CD4-positive, alpha-beta T cell treated with Interleukin-17A for 1 hour (primary cell): ENCODE data around the gene SMPDL3A.

ENCODE experiments used
- DNase-seq: peaks from one replicate; pipeline ENCODE4 v3.0.0-alpha.2; 2020

SMPDL3A gene

GRCh38 chr6:122778302-122778701 is 10.8 kb upstream of the SMPDL3A start:
- no peak for DNase-seq

GRCh38 chr6:122778985-122779661 is 9.9 kb upstream of the SMPDL3A start:
- no peak for DNase-seq

DNA sequence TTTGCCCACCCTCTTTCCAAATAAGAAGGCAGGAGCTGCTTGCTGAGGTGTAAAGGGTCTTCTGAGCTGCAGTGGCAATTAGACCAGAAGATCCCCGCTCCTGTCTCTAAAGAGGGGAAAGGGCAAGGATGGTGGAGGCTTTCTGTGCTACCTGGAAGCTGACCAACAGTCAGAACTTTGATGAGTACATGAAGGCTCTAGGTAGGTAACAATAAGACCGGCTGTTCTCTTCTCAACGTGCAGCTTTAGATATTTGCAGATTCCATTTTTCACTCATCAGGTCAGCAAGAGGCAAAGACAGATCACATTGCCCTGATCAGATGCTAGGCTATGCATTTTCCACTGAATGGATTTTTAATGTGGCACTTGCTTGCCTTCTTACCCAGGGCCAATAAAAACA is 9.4 kb upstream of the SMPDL3A start, which contains the start of gene FABP7:
TSS of gene FABP7 (plus strand) at position 50 of the 400 bp plus-strand sequence. CDS start at position 129, 79 bp downstream.
- DNase-seq, result no peak

DNA sequence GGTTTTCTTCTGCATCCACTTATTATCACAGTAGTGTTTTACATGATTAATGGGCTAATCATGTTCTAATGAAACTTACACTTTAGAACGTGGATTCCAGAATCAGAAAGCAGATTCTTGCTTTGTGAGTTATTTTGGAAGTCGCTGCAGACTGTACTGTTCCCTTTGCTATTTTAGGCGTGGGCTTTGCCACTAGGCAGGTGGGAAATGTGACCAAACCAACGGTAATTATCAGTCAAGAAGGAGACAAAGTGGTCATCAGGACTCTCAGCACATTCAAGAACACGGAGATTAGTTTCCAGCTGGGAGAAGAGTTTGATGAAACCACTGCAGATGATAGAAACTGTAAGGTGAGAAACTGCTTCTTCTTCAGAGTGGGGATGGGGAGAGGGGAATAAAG is 8.9 kb upstream of the SMPDL3A start:
- no peak for DNase-seq

- no peak for DNase-seq
These were observed 7.3 kb upstream of the SMPDL3A start for GRCh38 chr6:122781716-122782115.

DNA sequence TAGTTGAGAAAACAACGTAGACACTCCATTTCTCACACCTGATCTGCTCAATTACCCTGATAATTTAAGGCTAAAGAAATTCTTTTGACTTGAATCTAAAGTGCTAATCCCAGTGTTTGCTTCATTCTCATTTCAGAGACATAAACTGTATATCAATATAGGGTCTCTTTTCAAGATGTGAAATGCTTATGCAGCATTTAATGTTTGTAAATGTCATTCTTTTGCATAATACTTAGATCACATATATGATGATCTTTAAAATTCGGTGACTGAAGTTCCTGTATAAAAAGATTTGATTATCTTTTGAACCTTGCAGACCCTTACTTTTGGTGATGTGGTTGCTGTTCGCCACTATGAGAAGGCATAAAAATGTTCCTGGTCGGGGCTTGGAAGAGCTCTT is 5.7 kb upstream of the SMPDL3A start:
- no peak for DNase-seq

- DNase-seq, result no peak
These were observed 3.2 kb upstream of the SMPDL3A start for GRCh38 chr6:122785891-122786290.

GRCh38 chr6:122787721-122788120 is 1.3 kb upstream of the SMPDL3A start:
- no peak for DNase-seq

DNA sequence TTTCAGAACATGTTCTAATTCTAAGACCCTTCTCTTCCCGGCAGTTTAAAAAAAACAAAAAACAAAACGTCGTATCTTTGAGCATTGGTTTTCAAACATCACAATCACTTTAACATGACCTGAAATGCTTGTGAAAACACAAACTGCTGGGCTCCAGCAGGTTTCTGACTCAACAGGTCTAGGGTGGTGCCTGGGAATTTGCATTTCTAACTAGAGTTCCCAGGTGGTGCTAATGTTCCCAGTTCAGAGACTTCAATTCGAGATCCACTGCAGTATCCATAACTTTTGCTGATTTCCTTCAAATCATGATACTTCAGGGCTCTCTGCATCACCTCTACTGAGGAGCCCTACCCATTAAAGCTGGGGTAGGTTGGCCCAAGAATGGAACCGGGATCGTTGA is 850 bp upstream of the SMPDL3A start:
- DNase-seq, result no peak

DNA sequence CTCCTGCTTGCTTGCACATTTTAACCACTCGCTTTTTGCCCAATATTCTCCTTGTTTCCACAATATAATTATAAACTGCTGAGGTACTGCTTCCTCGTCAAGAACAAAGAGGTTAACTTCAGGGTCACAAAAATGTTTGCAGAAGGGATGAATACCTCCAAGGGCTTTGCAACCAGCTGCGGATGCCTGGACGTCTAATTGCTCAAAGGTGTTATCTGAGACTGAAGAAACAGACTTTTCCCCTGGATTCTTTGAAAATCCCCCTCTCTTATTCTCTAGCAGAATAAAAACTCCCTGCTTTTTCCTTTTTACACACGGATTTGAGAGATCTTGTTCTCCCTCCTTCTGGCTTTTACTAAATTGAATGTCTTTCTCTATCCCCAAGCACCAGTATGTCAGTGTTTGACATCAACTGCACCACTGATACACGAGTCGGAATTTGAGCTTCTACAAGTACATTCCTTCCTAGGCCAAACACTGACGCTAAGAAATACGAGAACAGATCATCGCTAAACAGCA is 336 bp upstream of the SMPDL3A start:
- DNase-seq, result no peak

DNA sequence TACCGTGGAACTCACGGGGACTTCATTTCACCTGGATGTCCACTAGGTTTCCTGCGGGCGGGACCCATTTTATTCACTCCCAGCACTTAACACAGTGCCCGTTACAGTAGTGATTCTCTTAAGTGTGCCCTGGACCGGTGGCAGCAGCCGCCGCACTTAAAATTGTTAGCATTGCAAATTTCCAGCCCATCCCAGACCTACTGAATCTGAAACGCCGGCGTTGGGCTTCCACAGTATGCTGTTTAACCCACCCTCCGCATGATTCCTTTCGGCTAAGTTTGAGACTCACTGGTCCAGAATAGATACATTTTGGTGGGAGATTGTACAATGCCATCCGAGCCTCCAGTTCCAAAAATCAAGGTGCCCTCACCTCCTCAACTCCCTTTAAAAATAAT is 967 bp downstream of the SMPDL3A start:
- no peak for DNase-seq

DNA sequence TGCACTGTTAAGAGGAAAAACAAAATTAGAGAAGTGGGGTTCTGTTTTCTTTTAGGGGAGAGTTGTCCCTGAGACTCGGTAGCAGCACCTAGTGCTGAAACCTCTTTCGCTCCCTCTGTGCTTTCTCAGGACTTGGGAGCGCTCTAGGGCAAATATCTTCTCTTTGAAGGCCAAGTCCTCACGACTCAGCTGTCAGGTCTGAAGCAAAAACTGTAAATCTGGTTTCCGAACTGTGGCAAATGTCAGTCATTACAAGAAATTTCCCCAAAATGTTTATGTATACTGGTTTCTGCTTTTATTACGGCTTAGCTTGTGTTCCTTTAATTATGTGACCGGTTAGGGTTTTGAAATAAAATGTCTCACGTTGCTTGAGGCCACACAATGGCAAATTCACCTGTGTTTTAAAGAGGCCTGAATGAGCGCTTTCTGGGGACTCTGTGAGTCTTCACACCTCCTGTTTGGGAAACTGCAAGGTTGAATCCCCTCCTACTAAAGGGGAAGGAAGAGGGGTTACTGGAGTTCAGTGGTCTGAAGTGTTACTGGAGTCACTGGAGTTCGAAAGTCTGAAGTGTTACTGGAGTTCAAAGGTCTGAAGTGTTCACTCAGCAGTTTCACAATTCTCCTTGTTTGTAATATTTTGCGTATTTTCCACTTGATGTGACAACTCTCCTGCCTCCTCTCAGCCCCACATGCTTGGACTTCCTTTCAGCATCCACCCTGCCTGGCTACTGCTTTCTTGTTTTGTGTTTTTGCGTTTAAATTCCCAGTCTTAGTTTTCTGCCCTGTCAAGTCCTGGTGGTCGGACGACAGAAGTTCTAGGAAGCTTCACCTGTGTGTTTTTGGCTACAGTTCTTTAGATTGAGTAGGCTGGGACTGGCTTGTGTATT is 1.6 kb downstream of the SMPDL3A start:
- no peak for DNase-seq

DNA sequence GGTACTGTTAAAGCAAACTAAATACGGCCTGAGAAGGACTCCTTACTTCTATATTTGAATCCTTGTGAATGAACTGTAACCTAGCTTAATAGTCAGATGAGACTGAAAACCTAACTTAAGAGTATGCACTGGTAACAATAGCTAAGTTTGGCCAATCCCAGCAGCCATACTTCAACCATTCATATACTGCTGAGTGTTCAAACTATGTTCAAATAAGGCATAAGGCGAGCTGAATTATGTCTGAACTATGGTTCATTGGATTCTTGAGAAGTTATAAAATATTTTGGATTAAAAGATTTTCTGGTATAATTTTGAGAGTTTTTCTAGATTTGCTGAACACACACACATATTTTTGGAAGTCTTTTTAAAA is 2.2 kb downstream of the SMPDL3A start:
- DNase-seq, result no peak

GRCh38 chr6:122792766-122793165 is 3.7 kb downstream of the SMPDL3A start:
- DNase-seq, result no peak

DNA sequence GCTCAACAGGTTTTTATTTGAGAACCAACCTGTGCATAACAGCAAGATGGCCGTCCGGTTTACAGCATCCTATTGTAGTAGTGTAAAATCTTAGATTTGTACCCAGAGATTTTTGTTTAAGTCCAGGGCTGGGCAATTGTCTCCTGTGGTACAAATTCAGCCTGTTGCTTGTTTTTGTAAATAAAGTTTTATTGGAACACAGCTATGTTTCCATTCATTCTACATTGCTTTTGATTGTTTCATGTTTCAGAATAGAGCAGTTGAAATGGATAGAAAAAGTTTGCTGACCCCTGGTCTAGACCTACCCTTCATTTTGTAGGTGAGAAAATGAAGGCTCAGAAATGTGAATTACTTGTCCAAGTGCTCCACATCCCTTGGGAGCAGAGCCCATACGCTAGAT is 8.5 kb downstream of the SMPDL3A start:
- no peak for DNase-seq

DNA sequence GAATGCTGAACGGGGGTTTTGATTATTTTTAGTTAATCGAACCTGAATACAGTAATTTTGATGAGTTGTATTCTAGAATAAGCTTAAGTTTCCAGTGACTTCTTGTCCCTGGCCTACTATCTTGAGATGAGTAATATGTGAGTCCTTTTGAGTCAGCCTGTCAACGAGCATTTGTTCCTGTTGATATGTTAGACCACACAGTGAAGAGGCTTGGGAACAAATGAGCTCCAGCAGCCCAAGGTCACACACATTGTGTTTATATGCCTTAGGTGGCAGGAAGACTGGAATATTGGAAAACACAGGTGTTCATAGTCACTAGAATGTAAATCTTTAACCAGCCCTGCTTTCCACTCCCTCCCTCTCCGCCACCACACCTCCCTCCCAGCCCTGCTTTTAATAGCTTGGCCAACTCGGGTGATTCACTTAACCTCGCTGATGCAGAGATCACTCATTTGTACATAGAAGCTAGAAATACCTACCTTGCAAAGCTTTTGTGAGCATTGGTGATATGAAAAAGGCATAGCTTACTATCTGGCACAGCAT is 9.1 kb downstream of the SMPDL3A start:
- DNase-seq, result no peak

DNA sequence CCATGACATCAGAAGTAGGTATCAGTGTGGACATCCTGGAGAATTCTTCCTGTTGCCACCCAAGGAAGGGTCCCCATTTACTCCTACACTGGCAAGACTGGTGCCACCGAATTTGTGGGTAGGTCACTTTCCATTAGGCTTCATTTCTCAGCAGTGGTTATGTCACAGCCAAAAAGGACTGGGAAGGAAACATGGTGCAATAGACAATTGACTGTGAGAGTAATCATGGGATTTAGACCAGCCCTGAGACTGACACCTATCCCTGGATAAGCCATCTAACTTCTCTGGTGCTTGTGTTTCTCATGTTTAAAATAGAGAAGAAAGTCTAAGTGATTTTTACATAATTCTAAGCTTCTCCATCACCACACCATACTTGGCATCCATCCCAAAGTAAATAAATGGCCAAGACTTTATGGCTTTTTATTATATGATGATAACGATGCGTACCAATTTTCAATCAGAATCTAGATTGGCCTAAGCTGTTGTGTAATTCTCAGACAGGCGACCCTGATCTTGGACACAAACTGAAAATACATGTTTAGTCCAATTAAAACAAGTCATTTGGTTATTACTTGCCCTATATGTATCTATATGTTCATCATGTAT is 10.2 kb downstream of the SMPDL3A start:
- no peak for DNase-seq

DNA sequence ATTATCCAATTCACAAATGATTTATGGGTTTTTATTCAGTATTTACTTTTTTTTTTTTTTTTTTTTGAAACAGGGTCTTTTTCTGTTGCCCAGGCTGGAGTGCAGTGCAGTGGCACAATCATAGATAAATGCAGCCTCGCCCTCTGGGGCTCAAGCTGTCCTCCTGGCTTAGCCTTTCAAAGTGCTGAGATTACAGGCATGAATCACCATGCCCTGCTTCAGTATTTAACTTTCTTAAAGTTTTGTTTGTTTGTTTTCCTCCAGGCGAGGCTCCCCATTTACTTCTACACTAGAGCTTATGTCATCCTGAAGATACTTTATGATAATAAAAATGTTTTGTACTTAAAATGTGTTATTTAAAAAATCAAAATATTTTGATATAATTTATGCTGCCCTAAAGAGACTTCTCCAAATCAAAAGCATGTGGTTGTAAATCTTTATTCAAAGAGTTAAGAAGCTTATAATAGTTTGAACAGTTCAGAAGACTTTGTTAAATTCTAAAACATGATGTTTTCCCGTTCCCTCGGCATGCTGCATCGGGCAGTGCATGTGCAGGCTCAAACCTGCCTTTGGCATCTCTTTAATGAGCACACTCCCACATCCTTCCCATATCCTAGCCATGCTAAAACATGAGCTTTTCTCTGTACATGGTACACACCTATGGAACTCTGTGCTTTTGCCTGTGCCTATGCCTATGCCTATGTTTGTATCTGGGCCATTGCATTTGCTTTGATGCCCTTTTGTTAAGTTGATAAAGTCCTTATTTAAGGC is 11.0 kb downstream of the SMPDL3A start:
- no peak for DNase-seq

DNA sequence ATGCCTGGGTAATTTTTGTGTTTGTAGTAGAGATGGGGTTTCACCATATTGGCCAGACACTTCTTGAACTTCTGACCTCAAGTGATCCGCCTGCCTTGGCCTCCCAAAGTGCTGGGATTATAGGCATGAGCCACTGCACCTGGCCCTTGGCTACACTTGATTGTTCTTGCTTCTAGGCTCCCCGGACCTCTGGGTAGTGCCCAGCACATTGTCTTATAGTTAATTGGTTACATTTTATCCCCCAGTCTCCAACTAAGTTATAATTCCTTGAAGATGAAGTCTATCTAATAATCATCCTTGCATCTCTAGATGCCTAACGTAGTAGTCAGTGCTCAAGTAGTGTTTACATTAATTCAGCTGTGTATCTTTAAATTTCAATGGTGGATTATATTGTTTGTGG is 11.8 kb downstream of the SMPDL3A start:
- no peak for DNase-seq

DNA sequence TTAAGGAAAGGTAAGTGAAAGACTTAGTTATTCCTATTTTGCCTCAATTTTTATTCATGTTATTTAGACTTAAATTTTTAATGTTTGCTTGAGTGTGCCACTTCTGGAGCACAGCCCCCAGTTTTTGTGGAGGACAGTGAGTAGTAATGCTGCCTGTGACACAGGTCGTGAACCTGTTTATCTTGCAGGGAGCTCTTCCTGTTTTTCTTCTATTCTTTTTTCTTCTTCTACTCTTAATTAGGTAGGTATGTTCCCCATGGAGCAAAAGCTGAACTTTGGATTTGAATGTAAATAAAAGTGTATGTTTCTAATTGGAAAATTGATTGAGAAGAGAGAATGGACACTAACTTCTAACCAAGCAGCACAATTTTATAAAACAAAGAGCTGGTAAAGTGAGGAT is 12.3 kb downstream of the SMPDL3A start:
- no peak for DNase-seq

DNA sequence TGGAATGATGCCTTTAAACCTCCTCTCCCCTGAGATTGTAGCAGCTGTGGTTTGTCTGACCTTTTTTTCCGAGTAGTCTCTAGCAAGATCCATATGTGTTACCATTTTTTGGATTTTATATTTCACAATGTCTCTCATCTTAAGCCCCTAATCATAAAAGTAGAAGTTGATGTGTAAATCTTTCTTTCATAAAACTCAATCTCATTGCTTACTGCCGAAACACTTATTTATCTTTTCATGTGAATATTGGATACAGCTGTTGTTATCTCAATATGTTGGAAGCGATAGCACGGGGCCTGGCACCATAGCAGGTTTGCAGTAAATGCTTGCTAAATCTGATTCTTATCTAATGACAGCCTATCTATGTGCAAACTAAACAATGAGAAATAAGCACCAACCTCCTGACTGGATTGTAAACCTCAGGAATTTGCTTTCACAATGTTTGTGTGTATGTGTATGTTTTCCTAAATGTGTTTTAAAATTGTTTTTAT is 14.2 kb downstream of the SMPDL3A start:
- no peak for DNase-seq

GRCh38 chr6:122804962-122805485 is 16.0 kb downstream of the SMPDL3A start:
- DNase-seq, result no peak
